ENCODE data around the gene GMPPA.

GMPPA gene

GRCh38 chr2:219484343-219485200 is 14.1 kb upstream of the GMPPA start:
- no peak for DNase-seq (ENCODE audit: low read depth in 2 of 2, low spot score in 1 of 2)

GRCh38 chr2:219485201-219485580 is 13.5 kb upstream of the GMPPA start:
- DNase-seq (ENCODE audit: low read depth in 2 of 2, low spot score in 1 of 2) = no peak

GRCh38 chr2:219486380-219486959 is 12.2 kb upstream of the GMPPA start:
- DNase-seq (ENCODE audit: low read depth in 2 of 2, low spot score in 1 of 2) = no peak

- DNase-seq (ENCODE audit: low read depth in 2 of 2, low spot score in 1 of 2) = no peak
Observed at GRCh38 chr2:219488149-219488843, 10.4 kb upstream of the GMPPA start.

GRCh38 chr2:219488844-219489194 is 9.9 kb upstream of the GMPPA start:
- DNase-seq (ENCODE audit: low read depth in 2 of 2, low spot score in 1 of 2) = no peak

- no peak for DNase-seq (ENCODE audit: low read depth in 2 of 2, low spot score in 1 of 2)
Observed at GRCh38 chr2:219489315-219489714, 9.4 kb upstream of the GMPPA start.

- DNase-seq (ENCODE audit: low read depth in 2 of 2, low spot score in 1 of 2) = no peak
Observed at GRCh38 chr2:219490186-219490585, 8.5 kb upstream of the GMPPA start.

GRCh38 chr2:219490600-219491130 is 8.0 kb upstream of the GMPPA start:
- DNase-seq (ENCODE audit: low read depth in 2 of 2, low spot score in 1 of 2) = no peak

GRCh38 chr2:219491278-219491963 is 7.3 kb upstream of the GMPPA start:
- no peak for DNase-seq (ENCODE audit: low read depth in 2 of 2, low spot score in 1 of 2)

- no peak for DNase-seq (ENCODE audit: low read depth in 2 of 2, low spot score in 1 of 2)
Observed at GRCh38 chr2:219492575-219492974, 6.1 kb upstream of the GMPPA start.

GRCh38 chr2:219493086-219493485 is 5.6 kb upstream of the GMPPA start:
- no peak for DNase-seq (ENCODE audit: low read depth in 2 of 2, low spot score in 1 of 2)

GRCh38 chr2:219494952-219495530 is 3.6 kb upstream of the GMPPA start:
- no peak for DNase-seq (ENCODE audit: low read depth in 2 of 2, low spot score in 1 of 2)

- DNase-seq (ENCODE audit: low read depth in 2 of 2, low spot score in 1 of 2) = peak in 1 of 2 donors; percentile 35
Observed at GRCh38 chr2:219495531-219496122, 3.1 kb upstream of the GMPPA start.

GRCh38 chr2:219496247-219496824 is 2.4 kb upstream of the GMPPA start:
- no peak for DNase-seq (ENCODE audit: low read depth in 2 of 2, low spot score in 1 of 2)

- no peak for DNase-seq (ENCODE audit: low read depth in 2 of 2, low spot score in 1 of 2)
Observed at GRCh38 chr2:219496825-219497494, 1.7 kb upstream of the GMPPA start.

- no peak for DNase-seq (ENCODE audit: low read depth in 2 of 2, low spot score in 1 of 2)
Observed at GRCh38 chr2:219497495-219498279, 1.0 kb upstream of the GMPPA start.

GRCh38 chr2:219499058-219499307 is 292 bp downstream of the GMPPA start:
- no peak for DNase-seq (ENCODE audit: low read depth in 2 of 2, low spot score in 1 of 2)

- no peak for DNase-seq (ENCODE audit: low read depth in 2 of 2, low spot score in 1 of 2)
Observed at GRCh38 chr2:219499555-219499954, 864 bp downstream of the GMPPA start.

GRCh38 chr2:219500135-219500534 is 1.4 kb downstream of the GMPPA start:
- no peak for DNase-seq (ENCODE audit: low read depth in 2 of 2, low spot score in 1 of 2)

All from stimulated activated CD8-positive, alpha-beta memory T cell treated with anti-CD3 and anti-CD28 coated beads, Interleukin-4, amount 100 ng/mL, for 4 hours (primary cell).